GM13977 (cell line): Measurements from ENCODE around the gene TMEM203.

ENCODE experiments used
- DNase-seq: peaks from one replicate; pipeline ENCODE4 v3.0.0; 2012; ENCODE audit warnings: low spot score
- CTCF ChIP-seq: IDR thresholded peaks from 2 replicates; pipeline ENCODE4 v1.5.1; 2012; ENCODE audit warnings: mild to moderate bottlenecking, control low read depth; ENCODE audit not compliant: insufficient read depth; ENCODE audit errors: extremely low read depth, missing control alignments
- in situ Hi-C: fragments of 300-500 bp; cut with MboI; formaldehyde crosslinking; loops from one replicate; pipeline ENCODE4 v1.12.0; 2022; ENCODE audit warnings: low sequenced_read_pairs, low pct_unique_long_range_greater_than_20kb, mixed read lengths, inconsistent platforms; ENCODE audit not compliant: unreplicated experiment

TMEM203 gene

GRCh38 chr9:137191245-137191644 lies 14.2 kb downstream of the TMEM203 start:
- no peak for TF ChIP-seq CTCF
- in situ Hi-C loops: no loop called here
- DNase-seq: no peak

- DNase-seq: no peak
- TF ChIP-seq CTCF: no peak
- in situ Hi-C loops: no loop called here
These were observed 15.1 kb downstream of the TMEM203 start for GRCh38 chr9:137190315-137190856.

- in situ Hi-C loops: no loop called here
These were observed 15.9 kb downstream of the TMEM203 start for GRCh38 chr9:137189297-137190295.

GRCh38 chr9:137188490-137189296 lies 16.8 kb downstream of the TMEM203 start, which contains the start of the genes ANAPC2 and SSNA1:
TSS of gene ANAPC2 (minus strand) at chr9:137188560. CDS start at chr9:137188532, 28 bp downstream.
TSS of gene SSNA1 (plus strand) at chr9:137188676. CDS start at chr9:137188727, 51 bp downstream.
- TF ChIP-seq CTCF: peak; percentile 56
- in situ Hi-C loops: no loop called here
- DNase-seq: peak; percentile 98

More at GRCh38 chr9:137189297-137190295, 15.9 kb downstream of the TMEM203 start:
- DNase-seq: no peak
- TF ChIP-seq CTCF: no peak

- no peak for TF ChIP-seq CTCF
These were observed 17.4 kb downstream of the TMEM203 start for GRCh38 chr9:137188086-137188489.

GRCh38 chr9:137187386-137187785 lies 18.1 kb downstream of the TMEM203 start:
- no peak for DNase-seq
- TF ChIP-seq CTCF: no peak
- in situ Hi-C loops: no loop called here

More at GRCh38 chr9:137188086-137188489, 17.4 kb downstream of the TMEM203 start:
- no peak for DNase-seq
- in situ Hi-C loops: no loop called here
